HFF-Myc (cell line): ENCODE measurements around the gene NBPF19.
A peak's percentile ranks its signal among the peaks of the same experiment; 100 is the strongest.
"Not testable (repeated sequence)": the region's sequence is repeated elsewhere in the genome, so short reads cannot be mapped to it uniquely, and the experiment has no call there.

Source experiments
- DNase-seq: peaks from one replicate; pipeline ENCODE4 v3.0.0-alpha.2; 2011; ENCODE audit warnings: low read depth; ENCODE audit errors: extremely low read depth
- H3K4me3 ChIP-seq: replicated peaks from 2 replicates; pipeline ENCODE4 v1.5.1; 2011; ENCODE audit warnings: low read depth, mild to moderate bottlenecking, control low read depth, low read length

Gene NBPF19, protein sequence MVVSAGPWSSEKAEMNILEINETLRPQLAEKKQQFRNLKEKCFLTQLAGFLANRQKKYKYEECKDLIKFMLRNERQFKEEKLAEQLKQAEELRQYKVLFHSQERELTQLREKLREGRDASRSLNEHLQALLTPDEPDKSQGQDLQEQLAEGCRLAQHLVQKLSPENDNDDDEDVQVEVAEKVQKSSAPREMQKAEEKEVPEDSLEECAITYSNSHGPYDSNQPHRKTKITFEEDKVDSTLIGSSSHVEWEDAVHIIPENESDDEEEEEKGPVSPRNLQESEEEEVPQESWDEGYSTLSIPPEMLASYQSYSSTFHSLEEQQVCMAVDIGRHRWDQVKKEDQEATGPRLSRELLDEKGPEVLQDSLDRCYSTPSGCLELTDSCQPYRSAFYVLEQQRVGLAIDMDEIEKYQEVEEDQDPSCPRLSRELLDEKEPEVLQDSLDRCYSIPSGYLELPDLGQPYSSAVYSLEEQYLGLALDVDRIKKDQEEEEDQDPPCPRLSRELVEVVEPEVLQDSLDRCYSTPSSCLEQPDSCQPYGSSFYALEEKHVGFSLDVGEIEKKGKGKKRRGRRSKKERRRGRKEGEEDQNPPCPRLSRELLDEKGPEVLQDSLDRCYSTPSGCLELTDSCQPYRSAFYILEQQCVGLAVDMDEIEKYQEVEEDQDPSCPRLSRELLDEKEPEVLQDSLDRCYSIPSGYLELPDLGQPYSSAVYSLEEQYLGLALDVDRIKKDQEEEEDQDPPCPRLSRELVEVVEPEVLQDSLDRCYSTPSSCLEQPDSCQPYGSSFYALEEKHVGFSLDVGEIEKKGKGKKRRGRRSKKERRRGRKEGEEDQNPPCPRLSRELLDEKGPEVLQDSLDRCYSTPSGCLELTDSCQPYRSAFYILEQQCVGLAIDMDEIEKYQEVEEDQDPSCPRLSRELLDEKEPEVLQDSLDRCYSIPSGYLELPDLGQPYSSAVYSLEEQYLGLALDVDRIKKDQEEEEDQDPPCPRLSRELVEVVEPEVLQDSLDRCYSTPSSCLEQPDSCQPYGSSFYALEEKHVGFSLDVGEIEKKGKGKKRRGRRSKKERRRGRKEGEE (N-terminal part only)

DNA sequence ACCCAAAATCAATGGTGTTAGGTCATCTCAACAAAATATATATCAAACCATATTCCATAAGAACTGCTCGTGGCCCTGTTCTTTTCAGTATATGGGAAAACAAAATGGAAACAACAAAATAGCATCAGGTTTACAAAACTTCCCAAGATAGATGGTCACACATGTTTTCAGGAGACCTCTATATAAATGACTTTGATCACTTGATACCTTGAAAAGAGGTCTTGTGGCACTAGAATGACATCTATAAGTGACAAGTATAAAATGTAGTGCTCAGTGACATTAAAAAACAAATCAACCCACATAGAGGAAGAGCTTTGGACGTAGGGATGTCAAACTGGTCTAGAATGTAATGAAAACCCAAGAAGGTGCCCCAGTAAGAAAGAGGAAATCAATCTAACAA, at the start of gene NBPF19:
TSS of gene NBPF19 (plus strand) at position 301 of the 400 bp plus-strand sequence. CDS start 888 bp downstream, outside the sequence.
- not testable (repeated sequence) for H3K4me3 ChIP-seq, DNase-seq

DNA sequence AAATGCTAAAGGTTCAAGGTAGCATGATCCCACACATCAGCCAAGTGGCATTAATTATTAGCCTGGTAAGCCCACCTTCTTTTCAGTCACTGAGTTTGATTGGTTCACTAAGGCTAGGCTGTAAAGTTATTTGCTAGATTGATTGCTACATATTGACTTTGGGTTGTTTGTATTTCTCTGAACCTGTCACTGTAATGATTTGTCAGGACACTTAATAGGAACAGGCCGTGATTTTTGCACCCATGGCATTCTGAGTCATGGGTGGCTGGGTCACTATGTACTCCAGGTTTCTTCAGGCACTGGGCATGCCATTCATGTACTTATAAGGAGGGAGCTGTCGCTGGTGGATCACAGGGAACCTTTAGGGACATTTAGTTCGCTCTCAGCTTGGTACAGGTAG, 46.5 kb upstream of the NBPF19 start:
- not testable (repeated sequence) for H3K4me3 ChIP-seq, DNase-seq

DNA sequence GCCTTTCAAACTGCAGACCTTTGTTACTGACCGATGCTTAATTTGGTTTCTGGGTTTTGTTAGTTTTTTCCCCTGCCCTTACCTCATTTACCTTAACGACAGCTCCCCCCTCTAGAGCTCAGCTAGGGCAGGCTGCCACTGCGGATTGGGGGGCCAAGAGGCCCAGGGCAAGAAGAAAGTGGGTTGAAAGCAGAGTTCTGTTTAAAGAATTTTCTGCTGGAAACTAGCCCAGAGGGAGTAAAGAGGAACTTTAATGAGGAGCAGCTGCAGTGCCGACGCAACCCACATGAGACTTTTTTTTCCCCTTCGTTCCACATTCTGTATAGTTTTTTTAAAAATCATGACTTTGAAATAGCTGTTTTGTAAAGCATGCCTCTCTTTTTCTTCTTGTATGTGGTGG, 29.4 kb upstream of the NBPF19 start:
- DNase-seq = peak; percentile 22
- not testable (repeated sequence) for H3K4me3 ChIP-seq

DNA sequence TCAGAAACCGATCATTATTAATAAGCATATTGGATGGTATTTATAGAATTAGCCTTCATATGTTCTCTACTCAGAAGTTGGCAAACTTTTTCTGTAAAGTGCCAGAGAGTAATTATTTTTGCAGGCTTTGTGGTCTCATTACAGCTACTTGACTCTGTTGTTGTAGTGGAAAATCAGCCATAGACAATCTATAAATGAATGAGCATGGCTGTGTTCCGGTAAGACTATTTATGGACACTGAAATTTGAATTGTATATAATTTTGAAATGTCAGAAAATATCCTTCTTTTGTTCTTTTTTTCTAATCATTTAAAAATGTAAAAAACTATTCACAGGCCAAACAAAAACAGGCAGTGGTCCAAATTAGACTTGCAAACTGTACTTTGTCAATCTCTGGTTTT, 22.6 kb upstream of the NBPF19 start:
- DNase-seq, H3K4me3 ChIP-seq: not testable (repeated sequence)

DNA sequence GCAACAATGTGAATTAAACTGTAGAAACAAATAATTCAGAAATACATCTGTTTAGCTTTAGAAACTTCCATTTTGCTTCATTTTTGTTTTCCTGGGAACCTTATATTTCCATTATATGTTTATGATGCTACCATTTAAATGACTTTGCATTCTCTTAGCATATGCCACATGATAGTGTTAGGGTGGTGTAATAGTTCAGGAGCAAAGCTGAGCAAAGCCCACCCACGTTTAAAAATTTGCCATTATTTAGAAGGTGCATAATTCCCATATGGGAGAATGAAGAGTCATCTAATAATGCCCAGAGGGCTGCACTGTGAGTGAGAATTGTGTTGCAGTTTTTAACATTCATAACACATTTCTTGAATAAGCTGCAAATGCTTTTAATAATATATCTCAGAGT, 22.2 kb upstream of the NBPF19 start:
- not testable (repeated sequence) for H3K4me3 ChIP-seq, DNase-seq

DNA sequence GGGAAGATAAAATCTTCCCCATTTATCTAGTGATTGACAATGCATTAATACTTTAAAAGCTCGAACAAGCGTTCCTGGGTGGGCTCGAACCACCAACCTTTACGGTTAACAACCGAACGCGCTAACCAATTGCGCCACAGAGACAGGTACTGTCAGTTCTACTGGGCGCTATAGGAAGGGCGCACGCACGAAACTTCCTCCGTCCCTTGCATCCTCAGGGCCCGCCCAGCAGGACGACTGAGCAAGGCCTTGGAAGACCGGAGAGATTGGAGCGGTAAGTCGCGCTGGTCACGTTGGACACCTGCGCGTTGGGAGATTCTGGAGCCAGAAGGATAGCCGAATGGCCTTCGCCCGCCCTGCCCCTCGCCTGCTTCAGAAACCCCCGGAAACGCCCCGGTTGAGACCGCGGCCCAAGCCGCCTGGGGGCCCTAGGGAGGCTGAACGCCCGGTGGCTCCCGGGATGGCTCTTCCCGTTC, 83.5 kb downstream of the NBPF19 start:
- DNase-seq = peak; percentile 16
- peak overlapping the region; percentile 28 for H3K4me3 ChIP-seq

DNA sequence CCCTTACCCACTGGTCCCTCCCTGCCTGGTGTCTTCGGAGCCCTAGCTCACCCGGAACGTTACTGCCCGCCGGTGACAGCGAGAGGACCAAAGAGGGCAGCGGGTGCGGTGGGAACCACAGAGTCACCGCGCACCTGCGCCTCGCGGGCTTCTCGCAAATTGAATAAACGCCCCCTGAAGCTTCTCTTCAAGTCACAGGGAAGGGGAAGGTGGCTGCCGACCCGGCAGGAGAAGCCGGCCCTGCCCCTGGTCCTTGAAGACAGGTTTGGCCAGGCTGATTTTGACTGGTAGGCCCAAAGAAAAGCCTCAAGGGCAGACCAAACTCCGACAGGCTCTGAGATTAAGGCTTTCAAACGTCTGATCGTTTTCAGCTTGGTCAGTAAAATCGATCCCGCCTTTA, 87.0 kb downstream of the NBPF19 start:
- not testable (repeated sequence) for DNase-seq

DNA sequence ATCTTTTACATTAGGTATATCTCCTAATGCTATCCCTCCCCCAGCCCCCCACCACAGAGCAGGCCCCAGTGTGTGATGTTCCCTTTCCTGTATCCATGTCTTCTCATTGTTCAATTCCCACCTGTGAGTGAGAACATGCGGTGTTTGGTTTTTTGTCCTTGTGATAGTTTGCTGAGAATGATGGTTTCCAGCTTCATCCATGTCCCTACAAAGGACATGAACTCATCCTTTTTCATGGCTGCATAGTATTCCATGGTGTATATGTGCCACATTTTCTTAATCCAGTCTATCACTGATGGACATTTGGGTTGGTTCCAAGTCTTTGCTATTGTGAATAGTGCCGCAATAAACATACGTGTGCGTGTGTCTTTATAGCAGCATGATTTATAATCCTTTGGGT, 90.6 kb downstream of the NBPF19 start:
- DNase-seq, H3K4me3 ChIP-seq: not testable (repeated sequence)

More for the DNA sequence above, 87.0 kb downstream of the NBPF19 start:
- not testable (repeated sequence) for H3K4me3 ChIP-seq

DNA sequence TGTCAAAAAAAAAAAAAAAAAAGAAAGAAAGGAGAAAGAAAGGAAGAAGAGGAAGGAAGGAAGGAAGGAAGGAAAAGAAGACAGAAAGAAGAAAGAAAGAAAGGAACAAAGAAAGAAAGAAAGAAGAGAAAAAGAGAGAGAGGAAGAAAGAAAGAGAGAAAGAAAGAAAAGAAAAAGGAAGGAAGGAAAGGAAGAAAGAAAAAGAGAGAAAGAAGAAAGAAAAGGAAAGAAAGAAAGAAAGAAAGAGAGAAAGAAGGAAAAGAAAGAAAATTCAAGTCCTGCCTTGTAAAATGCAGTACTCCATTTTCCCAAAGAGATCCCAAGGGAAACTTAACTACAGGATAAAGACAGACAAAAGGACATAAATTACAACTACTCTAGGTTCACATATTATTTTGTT, 97.9 kb downstream of the NBPF19 start:
- H3K4me3 ChIP-seq, DNase-seq: not testable (repeated sequence)

DNA sequence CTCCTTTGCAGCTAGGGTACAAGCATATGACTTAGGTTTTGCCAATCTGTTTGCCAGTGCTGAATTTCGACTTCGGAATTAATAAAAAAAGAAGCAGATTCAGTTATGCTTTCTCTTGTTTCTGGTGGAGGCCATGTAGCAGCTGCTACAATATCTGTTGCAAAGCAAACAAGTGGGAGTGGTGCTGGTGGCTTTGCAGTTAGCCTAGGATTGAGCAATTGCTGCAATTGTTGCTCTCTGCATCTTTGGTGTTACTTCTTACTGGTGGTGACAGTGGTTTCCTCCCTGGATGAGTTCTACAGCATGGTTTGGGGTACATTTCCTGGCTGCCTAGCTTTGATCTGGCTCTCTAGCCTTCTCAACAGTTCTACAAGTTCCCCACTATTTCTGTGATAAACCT, 110.7 kb downstream of the NBPF19 start:
- DNase-seq = not testable (repeated sequence)

More for the DNA sequence above, 110.7 kb downstream of the NBPF19 start:
- not testable (repeated sequence) for H3K4me3 ChIP-seq
